Activated naive CD4-positive, alpha-beta T cell treated with anti-CD3 and anti-CD28 coated beads, Interleukin-2, amount 10 ng/mL, durations not matched to agents 7 days and 5 days (primary cell): Measurements from ENCODE around the gene PLK5.
"Not testable (repeated sequence)": the region's sequence is repeated elsewhere in the genome, so short reads cannot be mapped to it uniquely, and the experiment has no call there.

Experiments used
- CTCF ChIA-PET: fragments of 350-600 bp; sonication (Branson Sonifier 250); formaldehyde crosslinking; loops from one replicate; lab custom pipeline; 2021; ENCODE audit warnings: antibody characterized with exemption; lab: Charles Lee
- DNase-seq: peaks from one replicate; pipeline ENCODE4 v3.0.0-alpha.2; 2020
- H3K27ac Mint-ChIP-seq: one replicate; pipeline ENCODE4 v1.8.0; 2021; ENCODE audit warnings: mild to moderate bottlenecking, moderate library complexity, mixed read lengths
- H3K27me3 Mint-ChIP-seq: one replicate; pipeline ENCODE4 v1.8.0; 2021; ENCODE audit warnings: mild to moderate bottlenecking, mixed read lengths
- H3K36me3 Mint-ChIP-seq: one replicate; pipeline ENCODE4 v1.8.0; 2021; ENCODE audit warnings: mixed read lengths
- H3K4me1 Mint-ChIP-seq: one replicate; pipeline ENCODE4 v1.8.0; 2021; ENCODE audit warnings: mixed read lengths
- H3K4me3 Mint-ChIP-seq: one replicate; pipeline ENCODE4 v1.8.0; 2021; ENCODE audit warnings: mild to moderate bottlenecking, moderate library complexity, mixed read lengths
- H3K9me3 Mint-ChIP-seq: one replicate; pipeline ENCODE4 v1.8.0; 2021; ENCODE audit warnings: mixed read lengths

PLK5 gene

DNA sequence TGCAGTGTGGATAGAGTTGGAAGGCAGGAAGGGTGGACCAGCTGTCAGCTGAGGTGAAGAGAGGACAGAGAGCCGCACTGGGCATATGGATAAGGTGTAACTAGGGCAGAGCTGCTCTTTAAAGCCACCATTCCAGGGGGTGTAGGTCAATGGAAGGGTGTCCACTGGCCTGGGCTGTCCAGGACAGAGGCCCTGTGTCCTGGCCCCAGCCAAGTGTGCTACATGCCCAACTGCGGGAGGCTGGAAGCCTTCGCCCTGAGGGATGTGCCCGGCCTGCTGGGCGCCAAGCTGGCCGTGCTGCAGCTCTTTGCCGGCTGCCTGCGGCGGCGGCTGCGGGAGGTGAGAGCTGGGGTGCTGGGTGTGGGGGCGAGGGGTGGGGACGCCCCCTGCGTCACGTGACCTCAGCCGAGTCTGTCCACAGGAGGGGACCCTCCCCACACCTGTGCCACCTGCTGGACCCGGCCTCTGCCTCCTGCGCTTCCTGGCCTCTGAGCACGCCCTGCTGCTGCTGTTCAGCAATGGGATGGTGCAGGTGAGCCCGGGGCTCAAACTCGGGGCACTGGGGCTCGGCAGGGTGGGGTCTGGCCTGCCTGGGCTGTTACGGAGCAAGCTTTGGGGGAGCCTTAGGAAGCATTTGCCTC, 9.8 kb downstream of the PLK5 start:
- Mint-ChIP-seq H3K27me3 (peaks cover 7% of the 10 kb centered on the region), H3K4me1 (no peaks in the 10 kb centered on the region), H3K4me3 (no peak overlapping the region), H3K9me3 (no peaks in the 10 kb centered on the region), H3K27ac (no peak overlapping the region), H3K36me3 (no peaks in the 10 kb centered on the region)
- no peak for DNase-seq
- CTCF ChIA-PET = no interaction called here

DNA sequence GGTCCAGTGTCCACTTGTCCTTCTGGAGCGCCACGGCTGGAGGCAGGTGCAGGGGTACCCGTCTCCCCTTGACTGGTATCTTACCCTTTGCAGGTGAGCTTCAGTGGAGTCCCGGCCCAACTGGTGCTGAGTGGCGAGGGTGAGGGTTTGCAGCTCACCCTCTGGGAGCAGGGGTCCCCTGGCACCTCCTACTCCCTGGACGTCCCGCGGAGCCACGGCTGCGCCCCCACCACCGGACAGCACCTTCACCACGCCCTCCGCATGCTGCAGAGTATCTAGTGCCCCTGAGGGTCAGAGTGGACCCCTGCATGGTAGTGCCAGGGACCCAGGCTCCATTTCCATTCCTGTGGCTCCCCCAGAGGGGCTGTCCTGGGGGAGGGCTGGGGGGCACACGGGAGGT, 11.1 kb downstream of the PLK5 start:
- Mint-ChIP-seq H3K4me1 (no peaks in the 10 kb centered on the region), H3K27me3 (peaks cover 18% of the 10 kb centered on the region), H3K9me3 (no peaks in the 10 kb centered on the region), H3K27ac (no peak overlapping the region), H3K4me3 (no peak overlapping the region), H3K36me3 (no peaks in the 10 kb centered on the region)
- CTCF ChIA-PET = no interaction called here
- no peak for DNase-seq

DNA sequence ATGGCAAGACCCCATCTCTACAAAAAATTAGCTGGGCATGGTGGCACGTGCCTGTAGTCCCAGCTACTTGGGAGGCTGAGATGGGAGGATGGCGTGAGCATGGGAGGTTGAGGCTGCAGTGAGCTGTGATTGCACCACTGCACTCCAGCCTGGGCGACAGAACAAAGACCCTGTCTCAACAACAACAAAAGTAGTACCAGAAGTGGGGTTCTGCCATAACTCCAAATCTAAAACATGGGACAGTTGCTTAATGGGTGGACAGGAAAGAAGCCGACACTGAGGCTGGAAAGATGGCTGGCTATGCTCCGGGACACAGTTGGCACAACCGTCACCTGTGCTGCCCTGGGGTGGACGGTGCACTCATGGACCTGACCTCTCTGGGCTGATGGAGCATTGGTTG, 11.8 kb downstream of the PLK5 start:
- H3K36me3 Mint-ChIP-seq, CTCF ChIA-PET, H3K4me1 Mint-ChIP-seq, DNase-seq, H3K4me3 Mint-ChIP-seq, H3K27ac Mint-ChIP-seq, H3K9me3 Mint-ChIP-seq: not testable (repeated sequence)
- H3K27me3 Mint-ChIP-seq = peaks cover 24% of the 10 kb centered on the region

DNA sequence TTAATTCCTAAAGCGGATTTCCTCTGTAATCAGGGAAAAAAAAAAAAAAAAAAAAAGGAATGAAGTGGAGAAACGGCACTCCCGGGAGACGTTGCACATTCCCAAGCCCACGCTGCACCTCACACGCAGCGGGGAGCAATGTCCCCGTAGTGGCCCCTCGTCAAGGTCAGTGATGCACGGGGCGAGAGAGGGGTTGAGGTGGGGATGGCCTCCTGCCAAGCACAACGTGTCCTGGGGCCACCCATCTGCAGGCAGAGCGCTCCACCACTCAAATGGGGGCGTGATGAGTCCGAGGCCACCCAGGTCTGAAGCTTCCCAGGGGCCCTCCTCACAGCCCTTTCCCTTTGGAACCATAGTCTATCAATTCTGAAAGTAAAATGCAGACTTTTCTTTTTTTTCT, 15.1 kb downstream of the PLK5 start:
- DNase-seq = no peak
- H3K27ac Mint-ChIP-seq = no peak overlapping the region
- no peaks in the 10 kb centered on the region for H3K9me3 Mint-ChIP-seq
- H3K36me3 Mint-ChIP-seq = no peaks in the 10 kb centered on the region
- H3K4me3 Mint-ChIP-seq = no peak overlapping the region
- H3K27me3 Mint-ChIP-seq = peaks cover 44% of the 10 kb centered on the region
- H3K4me1 Mint-ChIP-seq = no peaks in the 10 kb centered on the region
- CTCF ChIA-PET = no interaction called here

DNA sequence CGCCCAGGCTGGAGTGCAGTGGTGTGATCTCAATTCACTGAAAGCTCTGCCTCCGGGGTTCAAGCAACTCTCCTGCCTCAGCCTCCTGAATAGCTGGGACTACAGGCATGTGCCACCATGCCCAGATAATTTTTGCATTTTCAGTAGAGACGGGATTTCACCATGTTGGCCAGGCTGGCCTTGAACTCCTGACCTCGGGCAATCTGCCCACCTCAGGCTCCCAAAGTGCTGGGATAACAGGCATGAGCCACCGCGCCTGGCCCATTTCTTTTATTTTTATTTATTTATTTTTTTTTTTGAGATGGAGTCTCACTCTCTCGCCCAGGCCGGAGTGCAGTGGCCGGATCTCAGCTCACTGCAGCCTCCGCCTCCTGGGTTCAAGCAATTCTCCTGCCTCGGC, 15.9 kb downstream of the PLK5 start:
- H3K9me3 Mint-ChIP-seq, H3K27ac Mint-ChIP-seq, H3K4me3 Mint-ChIP-seq, H3K4me1 Mint-ChIP-seq, DNase-seq, H3K36me3 Mint-ChIP-seq, CTCF ChIA-PET: not testable (repeated sequence)
- H3K27me3 Mint-ChIP-seq = peaks cover 51% of the 10 kb centered on the region

DNA sequence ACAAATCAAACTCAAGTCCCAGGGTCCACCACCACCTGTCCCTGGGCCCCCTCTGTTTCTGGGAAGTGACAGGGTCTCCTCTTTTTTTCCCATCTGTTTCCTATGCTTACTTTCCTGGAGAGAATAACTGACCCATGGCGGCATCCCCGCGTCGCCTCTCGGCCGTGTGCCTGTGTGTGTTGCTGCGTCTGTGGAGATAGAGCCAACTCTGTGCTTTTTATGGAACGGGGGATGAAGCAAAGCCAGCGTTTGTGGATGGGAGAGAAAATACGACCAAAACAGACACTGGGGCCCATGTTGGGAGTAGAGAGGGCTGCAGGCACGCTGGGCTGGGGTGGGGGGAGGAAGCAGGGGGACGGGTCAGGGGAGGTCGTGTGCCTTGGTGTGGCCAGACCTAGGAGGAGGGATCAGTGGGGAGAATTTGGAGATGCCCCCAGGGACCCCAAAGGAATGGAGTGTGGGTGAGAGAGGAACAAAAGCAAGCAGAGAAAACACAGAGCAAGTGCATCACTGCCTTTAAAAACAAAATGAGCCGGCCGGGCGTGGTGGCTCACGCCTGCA, 16.6 kb downstream of the PLK5 start:
- H3K9me3 Mint-ChIP-seq = no peaks in the 10 kb centered on the region
- CTCF ChIA-PET = no interaction called here
- peaks cover 58% of the 10 kb centered on the region for H3K27me3 Mint-ChIP-seq
- DNase-seq = no peak
- H3K27ac Mint-ChIP-seq = no peak overlapping the region
- H3K36me3 Mint-ChIP-seq = no peaks in the 10 kb centered on the region
- H3K4me3 Mint-ChIP-seq = no peak overlapping the region
- no peaks in the 10 kb centered on the region for H3K4me1 Mint-ChIP-seq

DNA sequence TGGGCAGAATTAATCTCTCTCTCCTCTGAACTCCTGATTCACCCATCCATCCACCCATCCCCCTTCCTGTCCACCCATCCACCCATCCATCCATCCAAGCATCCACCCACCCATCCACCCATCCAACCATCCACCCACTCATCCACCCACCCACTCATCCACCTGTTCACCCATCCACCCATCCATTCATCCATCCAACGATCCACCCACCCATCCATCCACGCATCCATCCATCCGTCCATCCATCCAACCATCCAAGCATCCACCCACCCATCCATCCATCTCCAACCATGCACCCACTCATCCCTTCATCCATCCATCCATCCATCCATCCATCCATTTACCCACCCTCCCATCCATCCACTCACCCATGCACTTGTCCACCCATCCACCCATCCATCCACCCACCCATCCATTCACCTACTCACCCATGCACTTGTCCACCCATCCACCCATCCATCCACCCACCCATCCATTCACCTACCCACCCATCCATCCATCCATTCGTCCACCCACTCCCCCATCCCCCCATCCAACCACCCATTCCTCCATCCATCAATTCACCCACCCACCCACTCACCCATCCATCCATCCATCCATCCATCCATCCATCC, 25.6 kb downstream of the PLK5 start:
- CTCF ChIA-PET = no interaction called here
- Mint-ChIP-seq H3K36me3 (no peaks in the 10 kb centered on the region), H3K4me1 (peaks cover 4% of the 10 kb centered on the region), H3K27ac (no peak overlapping the region), H3K27me3 (peaks cover 44% of the 10 kb centered on the region), H3K9me3 (no peaks in the 10 kb centered on the region), H3K4me3 (no peak overlapping the region)
- no peak for DNase-seq

DNA sequence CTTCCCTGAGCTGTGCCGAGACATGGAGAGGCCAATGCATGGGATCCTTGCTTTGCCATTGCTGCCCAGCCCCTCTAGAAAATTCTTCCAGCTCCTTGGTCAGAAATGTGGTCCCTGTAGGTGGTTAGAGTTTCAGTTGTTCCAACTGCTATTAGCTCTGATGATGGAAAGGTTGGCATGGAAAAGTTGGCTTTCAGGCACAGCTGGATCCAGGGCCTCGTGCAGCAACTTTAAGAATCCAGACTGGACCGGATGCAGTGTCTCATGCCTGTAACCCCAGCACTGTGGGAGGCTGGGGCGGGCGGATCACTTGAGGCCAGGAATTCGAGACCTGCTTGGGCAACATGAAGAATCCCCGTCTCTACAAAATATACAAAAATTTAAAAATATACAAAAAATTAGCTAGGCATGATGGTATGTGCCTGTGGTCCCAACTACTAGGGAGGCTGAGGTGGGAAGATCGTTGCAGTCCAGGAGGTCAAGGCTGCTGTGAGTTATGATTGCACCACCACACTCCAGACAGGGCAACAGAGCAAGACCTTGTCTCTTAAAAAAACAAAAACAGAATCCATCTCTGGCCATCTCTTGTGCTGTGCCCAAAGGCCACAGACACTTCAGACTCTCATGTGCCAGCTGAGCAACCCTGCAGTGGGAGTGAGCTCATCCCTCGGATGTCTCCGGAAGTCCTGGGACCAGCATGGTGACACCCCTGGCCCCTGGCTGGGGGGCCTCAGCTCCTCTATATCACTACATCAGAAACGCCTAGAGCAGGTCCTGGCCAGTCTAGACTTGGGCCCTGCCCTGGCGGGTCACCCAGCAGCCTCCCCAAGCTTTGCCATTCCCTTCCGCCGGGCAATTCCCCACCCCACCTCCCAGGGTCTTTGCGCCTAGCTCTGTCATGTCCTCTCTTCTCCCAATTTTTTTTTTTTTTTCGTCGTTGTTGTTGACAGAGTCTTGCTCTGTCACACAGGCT, 27.5 kb downstream of the PLK5 start:
- CTCF ChIA-PET = no interaction called here
- no peak overlapping the region for H3K4me3 Mint-ChIP-seq
- H3K4me1 Mint-ChIP-seq = no peaks in the 10 kb centered on the region
- H3K36me3 Mint-ChIP-seq = no peaks in the 10 kb centered on the region
- no peaks in the 10 kb centered on the region for H3K9me3 Mint-ChIP-seq
- peaks cover 25% of the 10 kb centered on the region for H3K27me3 Mint-ChIP-seq
- no peak for DNase-seq
- no peak overlapping the region for H3K27ac Mint-ChIP-seq

DNA sequence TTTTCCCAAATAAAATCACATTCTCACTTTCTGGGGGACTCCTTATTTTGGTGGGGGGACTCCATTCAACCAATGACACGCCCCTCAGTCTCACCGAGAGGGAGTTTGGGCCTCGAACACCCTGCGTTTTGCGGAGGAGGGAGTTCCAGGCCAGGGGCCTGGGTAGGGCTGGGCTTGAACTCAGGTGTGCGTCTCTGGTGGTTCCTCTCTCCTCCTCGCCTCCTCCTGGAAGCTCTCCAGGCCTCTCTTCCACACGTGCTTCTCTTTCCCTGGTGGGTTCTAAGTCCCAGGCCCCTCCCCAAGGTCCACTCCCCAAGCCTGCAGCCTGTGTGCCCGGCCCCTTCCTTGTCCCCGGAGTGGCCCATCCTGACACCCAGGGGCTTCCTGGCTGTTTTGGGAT, 29.5 kb downstream of the PLK5 start:
- Mint-ChIP-seq H3K27me3 (peaks cover 15% of the 10 kb centered on the region), H3K27ac (no peak overlapping the region), H3K4me1 (no peaks in the 10 kb centered on the region), H3K4me3 (no peak overlapping the region), H3K9me3 (no peaks in the 10 kb centered on the region), H3K36me3 (no peaks in the 10 kb centered on the region)
- no peak for DNase-seq
- CTCF ChIA-PET = interaction anchor here (1.3 kb wide), 1 partner anchor 119 kb away, joined by 3 read pairs; no protein-coding TSS in a partner anchor

DNA sequence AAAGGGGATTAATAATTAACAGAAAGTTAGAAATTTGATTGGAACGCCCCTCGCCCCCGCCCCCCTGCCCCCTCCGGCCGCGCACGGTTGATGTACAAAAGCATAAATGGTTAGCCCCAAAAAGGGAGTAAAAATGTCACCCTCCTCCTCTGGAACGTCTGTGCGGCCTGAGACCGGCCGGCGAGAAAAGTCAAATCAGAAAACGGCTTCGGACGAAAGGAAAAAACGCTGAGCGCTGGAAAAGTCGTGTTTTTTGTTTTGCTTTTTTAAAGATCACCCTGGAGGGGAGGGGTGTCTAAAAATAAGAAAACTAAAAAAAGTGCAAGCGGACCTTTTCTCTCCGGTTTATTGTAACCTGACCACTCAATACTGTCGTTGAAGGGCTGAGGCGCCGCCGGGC, 31.1 kb downstream of the PLK5 start:
- H3K9me3 Mint-ChIP-seq = no peaks in the 10 kb centered on the region
- DNase-seq = no peak
- no peak overlapping the region for H3K4me3 Mint-ChIP-seq
- peaks cover 11% of the 10 kb centered on the region for H3K27me3 Mint-ChIP-seq
- H3K27ac Mint-ChIP-seq = no peak overlapping the region
- no peaks in the 10 kb centered on the region for H3K36me3 Mint-ChIP-seq
- CTCF ChIA-PET = no interaction called here
- no peaks in the 10 kb centered on the region for H3K4me1 Mint-ChIP-seq

DNA sequence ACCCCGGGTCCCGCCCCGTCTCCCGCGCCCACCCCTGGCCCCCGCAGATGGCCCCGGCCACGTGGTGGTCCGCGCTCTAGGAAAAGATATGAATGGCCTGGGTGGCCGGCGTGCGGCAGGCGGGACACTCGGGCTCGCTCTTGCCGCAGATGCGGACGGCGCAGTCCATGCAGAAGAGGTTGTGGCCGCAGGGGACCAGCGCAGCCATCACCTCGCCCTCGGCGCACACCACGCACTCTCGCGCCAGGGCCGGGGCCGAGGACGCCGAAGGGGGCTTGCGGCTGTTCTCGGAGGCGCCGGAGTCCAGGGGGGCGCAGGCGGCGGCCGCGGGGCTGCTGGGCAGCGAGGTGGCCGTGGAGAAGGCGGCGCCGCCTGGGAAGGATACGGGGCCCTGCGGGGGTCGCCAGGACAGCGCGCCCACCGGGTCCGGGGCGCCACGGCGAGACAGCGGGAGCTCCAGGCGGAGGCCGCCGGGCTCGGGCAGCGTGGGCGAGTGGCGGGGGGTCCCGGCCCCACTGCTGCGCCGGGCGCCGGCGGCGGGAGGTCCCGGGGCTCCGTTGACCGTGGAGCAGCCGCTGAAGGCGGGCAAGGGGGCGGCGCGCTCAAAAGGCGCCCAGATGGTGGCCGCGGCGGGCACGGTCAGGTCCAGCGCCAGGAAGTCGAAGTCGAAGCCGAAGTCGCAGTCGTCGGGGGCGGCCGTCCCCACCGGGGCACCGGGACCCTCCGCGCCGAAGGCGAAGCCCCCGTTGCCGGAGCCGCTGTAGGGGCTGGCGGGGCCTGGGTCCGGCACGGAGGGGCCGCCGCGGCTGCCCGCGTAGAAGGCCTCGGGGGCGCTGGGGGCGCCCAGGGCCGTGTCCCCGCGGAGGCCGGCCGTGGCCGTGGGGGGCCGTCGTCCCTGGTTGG, 31.9 kb downstream of the PLK5 start:
- DNase-seq = no peak
- CTCF ChIA-PET = no interaction called here

DNA sequence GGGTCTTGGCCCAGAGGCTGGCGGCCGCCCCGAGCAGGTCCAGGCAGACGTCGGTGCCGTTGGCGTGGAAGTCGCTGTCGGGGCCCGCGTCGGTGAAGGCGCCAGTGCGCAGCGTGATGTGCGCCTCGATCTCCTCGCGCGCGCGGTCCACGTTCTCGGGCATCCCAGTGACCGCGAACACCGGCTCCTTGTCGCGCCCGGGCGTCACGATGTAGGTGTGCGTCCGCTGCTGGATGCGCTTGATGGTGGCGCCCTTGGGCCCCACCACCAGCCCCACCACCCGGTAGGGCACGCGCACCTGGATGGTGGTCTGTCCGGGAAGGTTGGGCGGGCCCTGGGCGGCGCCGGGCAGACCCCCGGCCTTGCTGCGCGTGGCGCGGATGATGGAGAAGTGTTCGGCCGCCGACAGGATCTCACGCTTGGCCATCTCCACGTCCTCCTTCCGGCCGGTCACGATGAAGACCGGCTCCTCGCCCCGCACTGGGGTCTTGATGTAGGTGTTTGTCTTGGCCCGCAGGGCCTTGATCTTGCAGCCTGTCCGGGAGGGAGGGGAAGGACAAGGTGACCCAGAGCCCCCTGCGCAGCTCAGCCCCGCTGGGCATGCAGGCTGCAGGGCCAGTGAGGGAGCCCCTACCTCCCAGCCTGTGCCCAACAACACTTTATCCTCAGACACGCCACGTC, 32.7 kb downstream of the PLK5 start:
- H3K36me3 Mint-ChIP-seq = no peaks in the 10 kb centered on the region
- CTCF ChIA-PET = no interaction called here
- no peaks in the 10 kb centered on the region for H3K9me3 Mint-ChIP-seq
- DNase-seq = no peak
- no peaks in the 10 kb centered on the region for H3K4me1 Mint-ChIP-seq
- H3K27ac Mint-ChIP-seq = no peak overlapping the region
- peaks cover 9% of the 10 kb centered on the region for H3K27me3 Mint-ChIP-seq
- no peak overlapping the region for H3K4me3 Mint-ChIP-seq

More for the DNA sequence above, 31.9 kb downstream of the PLK5 start:
- Mint-ChIP-seq H3K36me3 (no peaks in the 10 kb centered on the region), H3K4me3 (no peak overlapping the region), H3K9me3 (no peaks in the 10 kb centered on the region), H3K4me1 (no peaks in the 10 kb centered on the region), H3K27ac (no peak overlapping the region), H3K27me3 (peaks cover 11% of the 10 kb centered on the region)

DNA sequence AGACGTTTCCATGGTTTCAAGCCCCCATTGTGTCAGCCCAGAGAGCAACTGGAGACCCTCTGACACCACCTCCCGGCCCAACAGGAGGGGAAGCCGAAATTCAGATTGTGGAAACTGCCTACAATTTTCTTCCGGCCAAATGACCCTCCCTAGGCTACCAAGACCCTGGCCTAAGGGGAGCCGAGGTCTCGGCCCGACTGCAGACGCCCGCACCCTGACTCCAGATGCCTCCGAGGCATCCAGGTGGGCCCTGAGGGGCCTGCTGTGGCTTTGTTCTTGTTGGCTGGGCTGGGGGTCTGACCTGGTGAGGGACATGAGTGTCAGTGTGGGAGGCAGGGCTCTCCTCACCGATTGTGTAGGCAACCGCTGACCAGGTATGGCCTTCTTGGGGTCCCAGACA, 34.7 kb downstream of the PLK5 start:
- peaks cover 7% of the 10 kb centered on the region for H3K27me3 Mint-ChIP-seq
- no peak for DNase-seq
- H3K9me3 Mint-ChIP-seq = no peaks in the 10 kb centered on the region
- H3K27ac Mint-ChIP-seq = no peak overlapping the region
- H3K4me1 Mint-ChIP-seq = no peaks in the 10 kb centered on the region
- H3K36me3 Mint-ChIP-seq = no peaks in the 10 kb centered on the region
- no peak overlapping the region for H3K4me3 Mint-ChIP-seq
- CTCF ChIA-PET = no interaction called here
